A549 treated with AZD9567 at 1 μM for 4 hours (cell line): ENCODE data around the gene RFTN2. TPM values are rescaled to one million over a fixed set of nuclear protein-coding genes. Genes with fewer than 3 reads are reported as not detected.

Experiments
- total RNA-seq: library from RNA; stranded (reverse); fragments of 200-300 nt; extraction: Qiagen RNA extraction; gene quantifications from 5 replicates; pipeline ENCODE4 v1.2.3, GENCODE V29; 2022; ENCODE audit not compliant: insufficient read depth

Gene RFTN2, protein sequence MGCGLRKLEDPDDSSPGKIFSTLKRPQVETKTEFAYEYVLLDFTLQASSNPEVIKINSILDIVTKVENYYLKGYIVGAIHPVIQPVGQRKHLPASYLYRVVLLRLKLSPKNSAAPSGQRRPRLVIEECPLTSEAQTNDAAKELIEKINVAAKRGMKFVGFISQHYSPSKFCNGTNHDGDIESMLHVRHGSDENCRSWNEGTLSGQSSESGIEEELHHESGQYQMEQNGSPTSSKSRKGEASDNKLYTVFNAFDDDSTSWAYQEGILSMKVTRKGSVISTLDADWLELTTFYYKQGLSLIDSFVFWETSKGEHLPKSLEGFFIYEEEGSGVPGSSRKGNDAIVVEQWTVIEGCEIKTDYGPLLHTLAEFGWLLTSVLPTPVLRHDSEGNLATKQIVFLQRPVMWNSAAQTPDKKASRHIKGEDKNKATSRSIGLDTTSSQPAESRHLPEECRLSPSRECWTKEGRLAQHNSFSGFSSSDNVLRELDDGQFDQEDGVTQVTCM
- total RNA-seq = 0.02 TPM in 1 of 5 replicates, not detected in the others

GRCh38 chr2:197675246-197675645, at the start of gene RFTN2:
Gene RFTN2, minus strand, starts transcription at chr2:197675587. Its CDS starts 129 bp downstream, at chr2:197675458.

GRCh38 chr2:197705121-197705911, 29.9 kb upstream of the RFTN2 start, which contains the start of gene MARS2:
Gene MARS2, plus strand, starts transcription at chr2:197705369. Its CDS starts 37 bp downstream, at chr2:197705406.

Other genes with a start within 250 kb of the RFTN2 start
- 117 to 174 TPM (median 121 TPM) in 5 replicates for gene SF3B1, start 240.6 kb downstream of the RFTN2 start, total RNA-seq
- 16.4 to 27.7 TPM (median 19.6 TPM) in 5 replicates for gene COQ10B, start 222.0 kb downstream of the RFTN2 start, total RNA-seq
- gene HSPD1, start 175.7 kb downstream of the RFTN2 start, total RNA-seq = 580 to 843 TPM (median 626 TPM) in 5 replicates
- 426 to 847 TPM (median 472 TPM) in 5 replicates for gene HSPE1, start 175.2 kb downstream of the RFTN2 start, total RNA-seq
- 17.9 to 38.1 TPM (median 33.2 TPM) in 5 replicates for gene MOB4, start 159.5 kb downstream of the RFTN2 start, total RNA-seq
- gene MARS2, start 29.8 kb upstream of the RFTN2 start, total RNA-seq = 13.3 to 14.3 TPM (median 13.7 TPM) in 5 replicates
- not detected in 5 replicates for gene BOLL, start 109.7 kb upstream of the RFTN2 start, total RNA-seq
- 0.02 TPM in 1 of 5 replicates, not detected in the others for gene PLCL1, start 129.0 kb upstream of the RFTN2 start, total RNA-seq